ENCODE data around the gene SLC22A2. TPM values are rescaled to one million over a fixed set of nuclear protein-coding genes. Genes with fewer than 3 reads are reported as not detected.

The SLC22A2 gene
- polyA plus RNA-seq, 3 donors: not detected

DNA sequence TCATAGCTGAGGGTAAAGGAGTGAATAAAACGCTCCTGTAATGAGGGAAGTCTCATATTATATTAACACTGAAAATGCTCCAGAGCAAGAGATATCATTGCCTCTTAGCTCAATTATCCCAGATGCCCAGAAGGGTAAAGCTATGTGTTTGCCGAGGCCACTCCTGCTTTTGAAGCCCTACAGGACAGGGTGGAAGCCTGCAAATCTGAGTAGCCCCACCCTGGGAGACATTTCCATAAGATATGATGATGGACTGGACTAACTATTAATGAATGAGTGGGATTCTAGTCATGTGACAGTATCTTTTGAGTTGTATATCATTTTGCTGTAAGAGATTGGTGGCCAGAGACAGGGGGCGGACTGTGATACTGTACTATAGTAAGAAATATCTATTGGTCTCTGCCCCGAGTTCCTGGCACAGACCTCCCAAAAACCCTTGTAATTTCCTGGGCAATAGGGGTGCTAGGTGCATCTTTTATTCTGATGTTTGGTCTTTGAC, 10.5 kb upstream of the SLC22A2 start:
- Mint-ChIP-seq H3K27me3 (ENCODE audit: low read depth in 3 of 3) (peaks cover 0 to 6% (median 1%) of the 10 kb centered on the region in 3 donors), H3K4me1 (no peaks in the 10 kb centered on the region), H3K4me3 (no peak overlapping the region), H3K27ac (no peak overlapping the region), H3K36me3 (no peaks in the 10 kb centered on the region), H3K9me3 (peaks cover 0 to 5% (median 0%) of the 10 kb centered on the region in 7 donors)
- WGBS (ENCODE audit: insufficient coverage): no CpG with 5 or more reads among the region's 4 CpGs
- no peaks in the 10 kb centered on the region for H3K79me2 ChIP-seq (ENCODE audit: insufficient read depth, low read length)
- H3K27me3 ChIP-seq (ENCODE audit: control insufficient read depth in 2 of 2, insufficient read depth in 2 of 2, low read length in 2 of 2): no peaks in the 10 kb centered on the region
- no peak overlapping the region for H3K27ac ChIP-seq (ENCODE audit: low read depth in 1 of 2, low read length in 2 of 2)
- H3K9ac ChIP-seq (ENCODE audit: insufficient read depth, low read length, poor library complexity, severe bottlenecking): no peak overlapping the region
- no peaks in the 10 kb centered on the region for H3K4me1 ChIP-seq (ENCODE audit: control insufficient read depth in 1 of 2, insufficient read depth in 2 of 2, low read length in 2 of 2)
- intact Hi-C loops (cut with micrococcal nuclease): no loop called here
- no peak overlapping the region for H3K4me3 ChIP-seq (replicated peaks in 1 of 3; ENCODE audit: low read depth in 2 of 3, low read length in 3 of 3)
- DNase-seq: no peak
- no peaks in the 10 kb centered on the region for H3K9me3 ChIP-seq (replicated peaks in 1 of 2; ENCODE audit: control insufficient read depth in 1 of 2, insufficient read depth in 1 of 2, low read length in 2 of 2)
- H2AFZ ChIP-seq (ENCODE audit: insufficient read depth, low read depth, low read length, poor library complexity, severe bottlenecking): no peak overlapping the region
- H3K36me3 ChIP-seq (replicated peaks in 1 of 2; ENCODE audit: control insufficient read depth in 1 of 2, insufficient read depth in 2 of 2, low read length in 2 of 2): no peaks in the 10 kb centered on the region
- no peak overlapping the region for H3K4me2 ChIP-seq (replicated peaks; ENCODE audit: extremely low read depth, low read length, poor library complexity, severe bottlenecking)
- TF ChIP-seq, protein P1, sequence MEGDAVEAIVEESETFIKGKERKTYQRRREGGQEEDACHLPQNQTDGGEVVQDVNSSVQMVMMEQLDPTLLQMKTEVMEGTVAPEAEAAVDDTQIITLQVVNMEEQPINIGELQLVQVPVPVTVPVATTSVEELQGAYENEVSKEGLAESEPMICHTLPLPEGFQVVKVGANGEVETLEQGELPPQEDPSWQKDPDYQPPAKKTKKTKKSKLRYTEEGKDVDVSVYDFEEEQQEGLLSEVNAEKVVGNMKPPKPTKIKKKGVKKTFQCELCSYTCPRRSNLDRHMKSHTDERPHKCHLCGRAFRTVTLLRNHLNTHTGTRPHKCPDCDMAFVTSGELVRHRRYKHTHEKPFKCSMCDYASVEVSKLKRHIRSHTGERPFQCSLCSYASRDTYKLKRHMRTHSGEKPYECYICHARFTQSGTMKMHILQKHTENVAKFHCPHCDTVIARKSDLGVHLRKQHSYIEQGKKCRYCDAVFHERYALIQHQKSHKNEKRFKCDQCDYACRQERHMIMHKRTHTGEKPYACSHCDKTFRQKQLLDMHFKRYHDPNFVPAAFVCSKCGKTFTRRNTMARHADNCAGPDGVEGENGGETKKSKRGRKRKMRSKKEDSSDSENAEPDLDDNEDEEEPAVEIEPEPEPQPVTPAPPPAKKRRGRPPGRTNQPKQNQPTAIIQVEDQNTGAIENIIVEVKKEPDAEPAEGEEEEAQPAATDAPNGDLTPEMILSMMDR (IDR thresholded peaks at IDR 0.05): no peak
- H4K20me1 ChIP-seq (ENCODE audit: insufficient read depth, low read length): no peaks in the 10 kb centered on the region

DNA sequence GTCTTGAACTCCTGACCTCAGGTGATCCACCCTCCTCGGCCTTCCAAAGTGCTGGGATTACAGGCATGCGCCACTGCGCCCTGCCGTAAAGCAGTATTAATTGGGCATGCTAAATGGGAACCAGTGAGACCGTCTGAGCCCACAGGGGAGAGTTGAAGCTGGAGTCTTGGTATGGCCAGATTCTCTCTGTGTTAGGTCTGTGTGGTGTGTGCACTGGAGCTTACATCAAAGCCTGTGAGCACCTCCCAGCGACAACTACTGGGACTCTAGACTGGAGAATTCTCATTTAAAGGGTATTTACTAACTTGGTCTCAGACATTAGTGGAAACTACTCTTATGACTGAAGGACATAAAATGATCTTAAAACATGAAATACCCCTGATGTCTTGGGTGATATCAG, 8.5 kb upstream of the SLC22A2 start:
- H3K4me1 ChIP-seq (ENCODE audit: control insufficient read depth in 1 of 2, insufficient read depth in 2 of 2, low read length in 2 of 2): no peaks in the 10 kb centered on the region
- H3K27me3 Mint-ChIP-seq (ENCODE audit: low read depth in 3 of 3): peaks cover 0 to 6% (median 0%) of the 10 kb centered on the region in 3 donors
- no peaks in the 10 kb centered on the region for H3K4me1 Mint-ChIP-seq
- H3K9ac ChIP-seq (ENCODE audit: insufficient read depth, low read length, poor library complexity, severe bottlenecking): no peak overlapping the region
- H3K9me3 ChIP-seq (replicated peaks in 1 of 2; ENCODE audit: control insufficient read depth in 1 of 2, insufficient read depth in 1 of 2, low read length in 2 of 2): no peaks in the 10 kb centered on the region
- DNase-seq: no peak
- H3K36me3 Mint-ChIP-seq: no peaks in the 10 kb centered on the region
- H2AFZ ChIP-seq (ENCODE audit: insufficient read depth, low read depth, low read length, poor library complexity, severe bottlenecking): no peak overlapping the region
- no peaks in the 10 kb centered on the region for H3K36me3 ChIP-seq (replicated peaks in 1 of 2; ENCODE audit: control insufficient read depth in 1 of 2, insufficient read depth in 2 of 2, low read length in 2 of 2)
- H3K4me3 ChIP-seq (replicated peaks in 1 of 3; ENCODE audit: low read depth in 2 of 3, low read length in 3 of 3): no peak overlapping the region
- no peak overlapping the region for H3K4me2 ChIP-seq (replicated peaks; ENCODE audit: extremely low read depth, low read length, poor library complexity, severe bottlenecking)
- TF ChIP-seq, protein P1 (IDR thresholded peaks at IDR 0.05): no peak
- intact Hi-C loops (cut with micrococcal nuclease): no loop called here
- H4K20me1 ChIP-seq (ENCODE audit: insufficient read depth, low read length): no peaks in the 10 kb centered on the region
- no peak overlapping the region for H3K27ac ChIP-seq (ENCODE audit: low read depth in 1 of 2, low read length in 2 of 2)
- no peak overlapping the region for H3K4me3 Mint-ChIP-seq
- peaks cover 0 to 2% (median 0%) of the 10 kb centered on the region in 7 donors for H3K9me3 Mint-ChIP-seq
- no peak overlapping the region for H3K27ac Mint-ChIP-seq
- no peaks in the 10 kb centered on the region for H3K79me2 ChIP-seq (ENCODE audit: insufficient read depth, low read length)
- 100% methylated on average over 1 of the region's 6 CpGs for WGBS (ENCODE audit: insufficient coverage)
- no peaks in the 10 kb centered on the region for H3K27me3 ChIP-seq (ENCODE audit: control insufficient read depth in 2 of 2, insufficient read depth in 2 of 2, low read length in 2 of 2)
